Measurements from ENCODE around the gene PARD3. TPM values are rescaled to one million over a fixed set of nuclear protein-coding genes. Genes with fewer than 3 reads are reported as not detected.

PARD3 gene
- total RNA-seq, 1 experiment from 2014 or later = 51.8 TPM

DNA sequence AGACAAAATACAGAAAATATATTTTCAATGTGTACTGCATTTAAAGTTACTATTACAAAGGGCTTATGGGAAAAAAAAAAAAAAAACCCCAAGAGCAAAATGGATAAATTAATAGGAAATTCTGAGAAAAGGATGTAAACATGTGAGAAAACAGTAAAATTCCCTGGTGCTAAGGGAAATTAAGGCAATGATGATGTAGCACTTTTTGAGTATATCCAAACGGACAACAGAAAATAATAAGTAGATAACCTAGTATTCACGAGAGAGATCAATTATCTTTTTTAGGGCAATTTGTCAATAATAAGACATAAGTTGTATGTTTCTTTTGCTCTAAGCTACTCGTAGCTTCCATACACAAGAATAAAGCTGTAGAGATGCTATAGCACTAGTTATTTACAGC, 80.2 kb downstream of the PARD3 start:
- H3K4me3 Mint-ChIP-seq = no peak overlapping the region
- peaks cover 51% of the 10 kb centered on the region for H3K4me1 Mint-ChIP-seq
- TF ChIP-seq JAZF1 (CRISPR knock-in tag; IDR thresholded peaks at IDR 0.05) (no peak), PRRX2 (CRISPR knock-in tag; IDR thresholded peaks at IDR 0.05) (no peak), JUN (CRISPR knock-in tag; IDR thresholded peaks at IDR 0.05) (no peak), NFE2L1 (CRISPR knock-in tag; IDR thresholded peaks at IDR 0.05) (no peak), GABPB1 (CRISPR knock-in tag; IDR thresholded peaks at IDR 0.05) (no peak), TCF7 (CRISPR knock-in tag; IDR thresholded peaks at IDR 0.05; ENCODE audit: low read depth) (no peak), FOXK1 (CRISPR knock-in tag; IDR thresholded peaks at IDR 0.05) (no peak)
- TF ChIP-seq, protein P1, sequence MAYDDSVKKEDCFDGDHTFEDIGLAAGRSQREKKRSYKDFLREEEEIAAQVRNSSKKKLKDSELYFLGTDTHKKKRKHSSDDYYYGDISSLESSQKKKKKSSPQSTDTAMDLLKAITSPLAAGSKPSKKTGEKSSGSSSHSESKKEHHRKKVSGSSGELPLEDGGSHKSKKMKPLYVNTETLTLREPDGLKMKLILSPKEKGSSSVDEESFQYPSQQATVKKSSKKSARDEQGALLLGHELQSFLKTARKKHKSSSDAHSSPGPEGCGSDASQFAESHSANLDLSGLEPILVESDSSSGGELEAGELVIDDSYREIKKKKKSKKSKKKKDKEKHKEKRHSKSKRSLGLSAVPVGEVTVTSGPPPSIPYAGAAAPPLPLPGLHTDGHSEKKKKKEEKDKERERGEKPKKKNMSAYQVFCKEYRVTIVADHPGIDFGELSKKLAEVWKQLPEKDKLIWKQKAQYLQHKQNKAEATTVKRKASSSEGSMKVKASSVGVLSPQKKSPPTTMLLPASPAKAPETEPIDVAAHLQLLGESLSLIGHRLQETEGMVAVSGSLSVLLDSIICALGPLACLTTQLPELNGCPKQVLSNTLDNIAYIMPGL (CRISPR knock-in tag; IDR thresholded peaks at IDR 0.05) = no peak
- TF ChIP-seq, protein P2, sequence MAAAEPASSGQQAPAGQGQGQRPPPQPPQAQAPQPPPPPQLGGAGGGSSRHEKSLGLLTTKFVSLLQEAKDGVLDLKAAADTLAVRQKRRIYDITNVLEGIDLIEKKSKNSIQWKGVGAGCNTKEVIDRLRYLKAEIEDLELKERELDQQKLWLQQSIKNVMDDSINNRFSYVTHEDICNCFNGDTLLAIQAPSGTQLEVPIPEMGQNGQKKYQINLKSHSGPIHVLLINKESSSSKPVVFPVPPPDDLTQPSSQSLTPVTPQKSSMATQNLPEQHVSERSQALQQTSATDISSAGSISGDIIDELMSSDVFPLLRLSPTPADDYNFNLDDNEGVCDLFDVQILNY (CRISPR knock-in tag; IDR thresholded peaks at IDR 0.05) = no peak
- TF ChIP-seq, protein P3, sequence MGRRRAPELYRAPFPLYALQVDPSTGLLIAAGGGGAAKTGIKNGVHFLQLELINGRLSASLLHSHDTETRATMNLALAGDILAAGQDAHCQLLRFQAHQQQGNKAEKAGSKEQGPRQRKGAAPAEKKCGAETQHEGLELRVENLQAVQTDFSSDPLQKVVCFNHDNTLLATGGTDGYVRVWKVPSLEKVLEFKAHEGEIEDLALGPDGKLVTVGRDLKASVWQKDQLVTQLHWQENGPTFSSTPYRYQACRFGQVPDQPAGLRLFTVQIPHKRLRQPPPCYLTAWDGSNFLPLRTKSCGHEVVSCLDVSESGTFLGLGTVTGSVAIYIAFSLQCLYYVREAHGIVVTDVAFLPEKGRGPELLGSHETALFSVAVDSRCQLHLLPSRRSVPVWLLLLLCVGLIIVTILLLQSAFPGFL (CRISPR knock-in tag; IDR thresholded peaks at IDR 0.05; ENCODE audit: borderline replicate concordance) = no peak
- TF ChIP-seq, protein P4, sequence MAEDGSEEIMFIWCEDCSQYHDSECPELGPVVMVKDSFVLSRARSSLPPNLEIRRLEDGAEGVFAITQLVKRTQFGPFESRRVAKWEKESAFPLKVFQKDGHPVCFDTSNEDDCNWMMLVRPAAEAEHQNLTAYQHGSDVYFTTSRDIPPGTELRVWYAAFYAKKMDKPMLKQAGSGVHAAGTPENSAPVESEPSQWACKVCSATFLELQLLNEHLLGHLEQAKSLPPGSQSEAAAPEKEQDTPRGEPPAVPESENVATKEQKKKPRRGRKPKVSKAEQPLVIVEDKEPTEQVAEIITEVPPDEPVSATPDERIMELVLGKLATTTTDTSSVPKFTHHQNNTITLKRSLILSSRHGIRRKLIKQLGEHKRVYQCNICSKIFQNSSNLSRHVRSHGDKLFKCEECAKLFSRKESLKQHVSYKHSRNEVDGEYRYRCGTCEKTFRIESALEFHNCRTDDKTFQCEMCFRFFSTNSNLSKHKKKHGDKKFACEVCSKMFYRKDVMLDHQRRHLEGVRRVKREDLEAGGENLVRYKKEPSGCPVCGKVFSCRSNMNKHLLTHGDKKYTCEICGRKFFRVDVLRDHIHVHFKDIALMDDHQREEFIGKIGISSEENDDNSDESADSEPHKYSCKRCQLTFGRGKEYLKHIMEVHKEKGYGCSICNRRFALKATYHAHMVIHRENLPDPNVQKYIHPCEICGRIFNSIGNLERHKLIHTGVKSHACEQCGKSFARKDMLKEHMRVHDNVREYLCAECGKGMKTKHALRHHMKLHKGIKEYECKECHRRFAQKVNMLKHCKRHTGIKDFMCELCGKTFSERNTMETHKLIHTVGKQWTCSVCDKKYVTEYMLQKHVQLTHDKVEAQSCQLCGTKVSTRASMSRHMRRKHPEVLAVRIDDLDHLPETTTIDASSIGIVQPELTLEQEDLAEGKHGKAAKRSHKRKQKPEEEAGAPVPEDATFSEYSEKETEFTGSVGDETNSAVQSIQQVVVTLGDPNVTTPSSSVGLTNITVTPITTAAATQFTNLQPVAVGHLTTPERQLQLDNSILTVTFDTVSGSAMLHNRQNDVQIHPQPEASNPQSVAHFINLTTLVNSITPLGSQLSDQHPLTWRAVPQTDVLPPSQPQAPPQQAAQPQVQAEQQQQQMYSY (CRISPR knock-in tag; IDR thresholded peaks at IDR 0.05) = no peak
- TF ChIP-seq, protein P5, sequence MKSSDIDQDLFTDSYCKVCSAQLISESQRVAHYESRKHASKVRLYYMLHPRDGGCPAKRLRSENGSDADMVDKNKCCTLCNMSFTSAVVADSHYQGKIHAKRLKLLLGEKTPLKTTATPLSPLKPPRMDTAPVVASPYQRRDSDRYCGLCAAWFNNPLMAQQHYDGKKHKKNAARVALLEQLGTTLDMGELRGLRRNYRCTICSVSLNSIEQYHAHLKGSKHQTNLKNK (CRISPR knock-in tag; IDR thresholded peaks at IDR 0.05) = no peak
- CTCF ChIA-PET = no interaction called here
- POLR2A ChIA-PET = interaction anchor here (0.7 kb wide), 1 partner anchor 8 kb away, joined by 4 read pairs; no protein-coding TSS in a partner anchor
- DNase-seq (ENCODE audit: low spot score) (no peak), ATAC-seq (no peak)
- H3K9me3 Mint-ChIP-seq = no peaks in the 10 kb centered on the region
- no peak overlapping the region for H3K27ac Mint-ChIP-seq
- no peaks in the 10 kb centered on the region for H3K36me3 Mint-ChIP-seq
- H3K27me3 Mint-ChIP-seq (ENCODE audit: low read depth) = no peaks in the 10 kb centered on the region

DNA sequence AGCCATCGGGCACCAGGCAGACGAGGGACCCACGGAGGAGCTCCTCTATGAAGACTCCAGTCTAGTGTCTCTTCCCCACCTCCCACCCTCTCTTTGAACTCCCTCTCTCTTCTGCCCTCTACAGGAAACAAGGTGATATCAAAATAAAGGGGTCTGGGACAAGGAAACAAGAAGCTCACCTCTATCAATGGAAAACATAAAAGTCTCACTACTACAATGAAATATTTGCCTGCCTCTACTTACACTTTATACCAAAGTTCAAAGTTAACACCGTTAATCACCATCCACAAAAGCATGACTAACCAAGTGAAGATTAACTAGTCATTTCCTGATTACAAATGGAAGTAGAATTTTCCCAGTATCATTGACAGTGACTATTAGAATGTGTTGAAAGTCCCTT, 82.2 kb downstream of the PARD3 start:
- H3K27ac Mint-ChIP-seq = peak overlapping the region; percentile 76; the same call in 1 of the 2 replicates
- H3K27me3 Mint-ChIP-seq (ENCODE audit: low read depth) = no peaks in the 10 kb centered on the region
- ATAC-seq (peak; percentile 80), DNase-seq (ENCODE audit: low spot score) (no peak)
- peaks cover 34% of the 10 kb centered on the region for H3K4me1 Mint-ChIP-seq
- no peaks in the 10 kb centered on the region for H3K36me3 Mint-ChIP-seq
- POLR2A ChIA-PET = interaction anchor here (1.1 kb wide), 1 partner anchor 9 kb away, joined by 4 read pairs; no protein-coding TSS in a partner anchor
- CTCF ChIA-PET = interaction anchor here (0.6 to 2.1 kb wide), 66 partner anchors 9 to 628 kb away, joined by 3 to 36 read pairs (median 5); partner anchors contain the start of gene PARD3
- H3K9me3 Mint-ChIP-seq = no peaks in the 10 kb centered on the region
- TF ChIP-seq MXD4 (CRISPR knock-in tag; IDR thresholded peaks at IDR 0.05; ENCODE audit: borderline replicate concordance) = no peak
- TF ChIP-seq, protein P6, sequence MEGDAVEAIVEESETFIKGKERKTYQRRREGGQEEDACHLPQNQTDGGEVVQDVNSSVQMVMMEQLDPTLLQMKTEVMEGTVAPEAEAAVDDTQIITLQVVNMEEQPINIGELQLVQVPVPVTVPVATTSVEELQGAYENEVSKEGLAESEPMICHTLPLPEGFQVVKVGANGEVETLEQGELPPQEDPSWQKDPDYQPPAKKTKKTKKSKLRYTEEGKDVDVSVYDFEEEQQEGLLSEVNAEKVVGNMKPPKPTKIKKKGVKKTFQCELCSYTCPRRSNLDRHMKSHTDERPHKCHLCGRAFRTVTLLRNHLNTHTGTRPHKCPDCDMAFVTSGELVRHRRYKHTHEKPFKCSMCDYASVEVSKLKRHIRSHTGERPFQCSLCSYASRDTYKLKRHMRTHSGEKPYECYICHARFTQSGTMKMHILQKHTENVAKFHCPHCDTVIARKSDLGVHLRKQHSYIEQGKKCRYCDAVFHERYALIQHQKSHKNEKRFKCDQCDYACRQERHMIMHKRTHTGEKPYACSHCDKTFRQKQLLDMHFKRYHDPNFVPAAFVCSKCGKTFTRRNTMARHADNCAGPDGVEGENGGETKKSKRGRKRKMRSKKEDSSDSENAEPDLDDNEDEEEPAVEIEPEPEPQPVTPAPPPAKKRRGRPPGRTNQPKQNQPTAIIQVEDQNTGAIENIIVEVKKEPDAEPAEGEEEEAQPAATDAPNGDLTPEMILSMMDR (IDR thresholded peaks at IDR 0.05) = 0 out of 2 replicates have a peak, but pooled peaks have one; percentile 34
- H3K4me3 Mint-ChIP-seq = no peak overlapping the region
